ENCODE measurements around the gene ADGRB2. TPM values are rescaled to one million over a fixed set of nuclear protein-coding genes. Genes with fewer than 3 reads are reported as not detected.

ADGRB2 gene
- total RNA-seq, 1 donor from 2014 or later: 7.1 TPM

DNA sequence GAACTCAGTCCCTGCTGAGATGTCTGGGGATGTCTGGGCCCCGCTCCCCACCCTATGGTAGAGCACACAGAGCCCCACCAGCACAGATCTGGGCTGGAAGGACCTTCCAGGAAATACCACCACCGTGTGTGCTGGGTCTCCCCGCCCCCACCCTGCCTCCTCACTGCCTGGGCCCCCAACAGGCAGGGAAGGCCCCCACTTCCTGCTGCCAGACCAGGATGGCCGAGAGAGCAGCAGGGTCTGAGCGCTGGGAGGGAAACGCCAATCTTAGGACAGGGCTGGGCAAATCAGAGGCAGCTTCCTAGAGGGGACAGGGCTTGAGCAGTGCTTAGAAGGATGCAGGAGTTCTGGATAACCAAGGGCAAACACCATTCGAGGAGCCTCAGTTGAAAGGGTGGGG, 11.9 kb downstream of the ADGRB2 start:
- Histone ChIP-seq H2AFZ (replicated peaks) (no peak overlapping the region), H3K36me3 (no peaks in the 10 kb centered on the region), H3K4me2 (no peak overlapping the region), H4K20me1 (ENCODE audit: low read depth) (peaks cover 5% of the 10 kb centered on the region), H3F3A (ENCODE audit: low read depth) (no peaks in the 10 kb centered on the region), H3K4me1 (peaks cover 4% of the 10 kb centered on the region), H3K4me3 (no peak overlapping the region), H3K9ac (no peak overlapping the region), H3K27me3 (no peaks in the 10 kb centered on the region), H3K9me3 (ENCODE audit: low read depth) (no peaks in the 10 kb centered on the region), H3K27ac (no peak overlapping the region), H3K79me2 (ENCODE audit: low read depth) (no peaks in the 10 kb centered on the region)
- Mint-ChIP-seq H3K9me3 (no peaks in the 10 kb centered on the region), H3K27ac (no peak overlapping the region), H3K4me1 (peaks cover 44% of the 10 kb centered on the region), H3K27me3 (ENCODE audit: insufficient read depth, low read depth) (peaks cover 5% of the 10 kb centered on the region), H3K36me3 (no peaks in the 10 kb centered on the region), H3K4me3 (no peak overlapping the region)
- DNase-seq (ENCODE audit: low spot score): no peak
- TF ChIP-seq EZH2 (IDR thresholded peaks at IDR 0.05) (no peak), EZH2phosphoT487 (IDR thresholded peaks at IDR 0.05) (no peak)
- TF ChIP-seq, protein P1, sequence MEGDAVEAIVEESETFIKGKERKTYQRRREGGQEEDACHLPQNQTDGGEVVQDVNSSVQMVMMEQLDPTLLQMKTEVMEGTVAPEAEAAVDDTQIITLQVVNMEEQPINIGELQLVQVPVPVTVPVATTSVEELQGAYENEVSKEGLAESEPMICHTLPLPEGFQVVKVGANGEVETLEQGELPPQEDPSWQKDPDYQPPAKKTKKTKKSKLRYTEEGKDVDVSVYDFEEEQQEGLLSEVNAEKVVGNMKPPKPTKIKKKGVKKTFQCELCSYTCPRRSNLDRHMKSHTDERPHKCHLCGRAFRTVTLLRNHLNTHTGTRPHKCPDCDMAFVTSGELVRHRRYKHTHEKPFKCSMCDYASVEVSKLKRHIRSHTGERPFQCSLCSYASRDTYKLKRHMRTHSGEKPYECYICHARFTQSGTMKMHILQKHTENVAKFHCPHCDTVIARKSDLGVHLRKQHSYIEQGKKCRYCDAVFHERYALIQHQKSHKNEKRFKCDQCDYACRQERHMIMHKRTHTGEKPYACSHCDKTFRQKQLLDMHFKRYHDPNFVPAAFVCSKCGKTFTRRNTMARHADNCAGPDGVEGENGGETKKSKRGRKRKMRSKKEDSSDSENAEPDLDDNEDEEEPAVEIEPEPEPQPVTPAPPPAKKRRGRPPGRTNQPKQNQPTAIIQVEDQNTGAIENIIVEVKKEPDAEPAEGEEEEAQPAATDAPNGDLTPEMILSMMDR (IDR thresholded peaks at IDR 0.05): no peak

DNA sequence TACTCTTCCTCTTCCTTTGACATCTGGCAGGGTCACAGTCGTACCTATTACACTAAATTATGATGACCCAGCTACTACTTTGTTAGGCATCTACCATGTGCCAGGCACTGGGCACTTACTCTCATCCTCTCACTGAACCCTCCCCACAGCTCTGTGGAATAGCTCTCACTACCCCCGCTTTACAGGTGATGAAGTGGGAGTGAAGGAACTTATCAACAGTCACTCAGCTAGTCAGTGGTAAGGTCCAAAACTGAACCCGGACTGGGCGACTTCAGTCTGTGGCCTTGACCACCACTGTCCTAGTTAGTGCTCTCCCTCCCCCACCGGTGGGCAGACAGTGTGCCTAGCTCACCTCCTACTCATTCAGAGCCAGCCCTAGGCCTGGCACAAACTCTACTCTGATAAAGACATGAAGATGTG, 12.3 kb downstream of the ADGRB2 start:
- TF ChIP-seq, protein P1 (IDR thresholded peaks at IDR 0.05): no peak
- no peak for TF ChIP-seq EZH2phosphoT487 (IDR thresholded peaks at IDR 0.05)
- no peak for TF ChIP-seq EZH2 (IDR thresholded peaks at IDR 0.05)
- Histone ChIP-seq H3K4me1 (peaks cover 8% of the 10 kb centered on the region), H2AFZ (replicated peaks) (no peak overlapping the region), H3K27ac (no peak overlapping the region), H3K79me2 (ENCODE audit: low read depth) (no peaks in the 10 kb centered on the region), H4K20me1 (ENCODE audit: low read depth) (peaks cover 5% of the 10 kb centered on the region), H3K36me3 (no peaks in the 10 kb centered on the region), H3K9me3 (ENCODE audit: low read depth) (no peaks in the 10 kb centered on the region), H3K27me3 (no peaks in the 10 kb centered on the region), H3F3A (ENCODE audit: low read depth) (peaks cover under 1% of the 10 kb centered on the region), H3K9ac (no peak overlapping the region), H3K4me2 (no peak overlapping the region), H3K4me3 (no peak overlapping the region)
- Mint-ChIP-seq H3K4me1 (peaks cover 46% of the 10 kb centered on the region), H3K27ac (peak overlapping the region; percentile 10), H3K9me3 (no peaks in the 10 kb centered on the region), H3K4me3 (no peak overlapping the region), H3K27me3 (ENCODE audit: insufficient read depth, low read depth) (peaks cover 7% of the 10 kb centered on the region), H3K36me3 (no peaks in the 10 kb centered on the region)
- no peak for DNase-seq (ENCODE audit: low spot score)

DNA sequence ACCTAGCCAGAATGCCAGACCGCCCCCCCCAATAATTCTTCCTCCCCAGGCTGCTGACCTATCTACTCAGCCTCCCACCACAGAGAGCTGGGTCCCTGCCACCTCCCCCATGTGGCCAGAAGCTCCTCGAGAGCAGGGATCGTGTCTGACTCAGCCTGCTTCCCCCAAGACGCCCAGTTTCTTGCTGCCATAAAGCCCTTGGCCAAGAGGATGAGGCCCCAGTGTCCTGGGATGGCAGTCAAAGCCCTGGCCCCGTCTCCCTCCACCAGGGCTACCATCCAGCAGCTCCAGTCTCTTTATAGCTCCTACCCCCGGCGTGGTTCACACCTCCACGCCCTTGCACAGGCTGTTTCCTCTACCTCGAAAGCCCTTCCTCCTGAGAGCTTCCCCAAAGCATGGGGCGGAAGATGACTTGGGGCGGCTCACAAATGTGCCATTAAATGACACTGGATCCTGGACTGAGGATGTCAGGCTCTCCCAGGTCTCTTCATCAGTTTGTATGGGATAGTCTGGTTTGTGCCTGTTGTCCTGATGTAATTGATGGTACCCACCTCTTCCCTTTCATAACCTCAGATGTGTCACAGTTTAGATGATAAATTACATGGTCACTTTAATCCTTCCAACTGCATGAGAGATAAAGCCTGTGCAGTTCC, 13.2 kb downstream of the ADGRB2 start:
- Mint-ChIP-seq H3K27me3 (ENCODE audit: insufficient read depth, low read depth) (peaks cover 8% of the 10 kb centered on the region), H3K4me3 (no peak overlapping the region), H3K9me3 (no peaks in the 10 kb centered on the region), H3K4me1 (peaks cover 53% of the 10 kb centered on the region), H3K36me3 (no peaks in the 10 kb centered on the region), H3K27ac (no peak overlapping the region)
- H3F3A ChIP-seq (ENCODE audit: low read depth): peaks cover 5% of the 10 kb centered on the region
- H3K79me2 ChIP-seq (ENCODE audit: low read depth): no peaks in the 10 kb centered on the region
- no peaks in the 10 kb centered on the region for H3K27me3 ChIP-seq
- no peaks in the 10 kb centered on the region for H3K36me3 ChIP-seq
- H2AFZ ChIP-seq (replicated peaks): no peak overlapping the region
- no peak overlapping the region for H3K9ac ChIP-seq
- H3K4me1 ChIP-seq: peaks cover 17% of the 10 kb centered on the region
- H4K20me1 ChIP-seq (ENCODE audit: low read depth): peaks cover 8% of the 10 kb centered on the region
- H3K9me3 ChIP-seq (ENCODE audit: low read depth): no peaks in the 10 kb centered on the region
- no peak overlapping the region for H3K4me3 ChIP-seq
- TF ChIP-seq, protein P1 (IDR thresholded peaks at IDR 0.05): no peak
- TF ChIP-seq EZH2phosphoT487 (IDR thresholded peaks at IDR 0.05) (no peak), EZH2 (IDR thresholded peaks at IDR 0.05) (no peak)
- no peak for DNase-seq (ENCODE audit: low spot score)
- no peak overlapping the region for H3K27ac ChIP-seq
- H3K4me2 ChIP-seq: no peak overlapping the region
